Measurements from ENCODE around the gene GALNT10.

- TF ChIP-seq PATZ1 (CRISPR knock-in tag; IDR thresholded peaks at IDR 0.05; ENCODE audit: borderline replicate concordance) (no peak), SNAI2 (CRISPR knock-in tag; IDR thresholded peaks at IDR 0.05) (no peak), TSHZ2 (CRISPR knock-in tag; IDR thresholded peaks at IDR 0.05) (no peak), ZFP30 (CRISPR knock-in tag; IDR thresholded peaks at IDR 0.05) (no peak), ZNF70 (CRISPR knock-in tag; IDR thresholded peaks at IDR 0.05) (no peak), OSR1 (CRISPR knock-in tag; IDR thresholded peaks at IDR 0.05) (no peak), CSRNP3 (CRISPR knock-in tag; IDR thresholded peaks at IDR 0.05) (no peak)
These were observed 221.8 kb downstream of the GALNT10 start for GRCh38 chr5:154412316-154412715.
